ENCODE measurements around the gene SCGB3A2. TPM values are rescaled to one million over a fixed set of nuclear protein-coding genes. Genes with fewer than 3 reads are reported as not detected.

SCGB3A2 gene, protein sequence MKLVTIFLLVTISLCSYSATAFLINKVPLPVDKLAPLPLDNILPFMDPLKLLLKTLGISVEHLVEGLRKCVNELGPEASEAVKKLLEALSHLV
- total RNA-seq: not detected
- long read RNA-seq: 0 reads

DNA sequence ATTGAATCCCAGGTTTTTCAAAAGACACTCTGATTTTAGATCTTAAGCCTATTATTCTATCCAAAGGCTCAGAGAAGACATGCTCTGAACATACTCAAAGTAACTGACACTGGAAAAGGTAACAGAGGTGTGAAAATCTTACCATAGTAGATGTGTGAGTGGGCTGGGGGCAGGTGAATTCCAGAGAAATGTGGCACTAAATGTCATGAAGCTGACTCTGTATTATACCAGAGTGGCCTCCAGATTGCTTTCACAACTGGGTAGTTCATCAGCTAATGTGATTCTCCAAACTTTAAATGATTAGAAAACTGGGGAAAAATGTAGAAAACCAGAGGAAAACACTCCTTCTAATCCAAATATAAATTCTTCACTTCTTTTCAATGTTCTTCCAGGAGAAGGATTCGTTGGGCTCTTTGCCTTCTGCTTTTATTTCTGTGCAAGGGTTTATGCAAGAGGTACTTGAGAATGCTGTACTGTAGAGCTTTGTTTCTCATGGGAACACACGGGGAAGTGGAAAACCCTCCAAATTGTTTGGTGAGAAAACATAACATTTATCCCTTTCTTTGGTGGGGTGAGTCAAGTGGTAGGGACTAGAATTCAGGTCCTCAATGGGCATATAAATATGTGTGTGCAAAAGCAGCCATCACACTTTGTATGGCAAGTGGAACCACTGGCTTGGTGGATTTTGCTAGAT is at the start of gene SCGB3A2:
Gene SCGB3A2 (plus strand): TSS at position 646 of the 694 bp plus-strand sequence. CDS start 93 bp downstream, outside the sequence.
- H3K36me3 ChIP-seq: no peaks in the 10 kb centered on the region
- ATAC-seq: no peak
- no peak within 1 kb of the TSS for H3K4me3 ChIP-seq
- no peak within 1 kb of the TSS for H3K27ac ChIP-seq
- intact Hi-C loops (cut with DNase I): no loop called here
- no peaks in the 10 kb centered on the region for H3K4me1 ChIP-seq
- H3K27me3 ChIP-seq: no peaks in the 10 kb centered on the region
- 31% methylated on average over 2 of the region's 2 CpGs for WGBS (ENCODE audit: insufficient coverage, low coverage, low lambda C conversion rate, missing lambda C conversion rate)
- DNase-seq: no peak
- H3K9me3 ChIP-seq: no peaks in the 10 kb centered on the region
- TF ChIP-seq, protein P1, sequence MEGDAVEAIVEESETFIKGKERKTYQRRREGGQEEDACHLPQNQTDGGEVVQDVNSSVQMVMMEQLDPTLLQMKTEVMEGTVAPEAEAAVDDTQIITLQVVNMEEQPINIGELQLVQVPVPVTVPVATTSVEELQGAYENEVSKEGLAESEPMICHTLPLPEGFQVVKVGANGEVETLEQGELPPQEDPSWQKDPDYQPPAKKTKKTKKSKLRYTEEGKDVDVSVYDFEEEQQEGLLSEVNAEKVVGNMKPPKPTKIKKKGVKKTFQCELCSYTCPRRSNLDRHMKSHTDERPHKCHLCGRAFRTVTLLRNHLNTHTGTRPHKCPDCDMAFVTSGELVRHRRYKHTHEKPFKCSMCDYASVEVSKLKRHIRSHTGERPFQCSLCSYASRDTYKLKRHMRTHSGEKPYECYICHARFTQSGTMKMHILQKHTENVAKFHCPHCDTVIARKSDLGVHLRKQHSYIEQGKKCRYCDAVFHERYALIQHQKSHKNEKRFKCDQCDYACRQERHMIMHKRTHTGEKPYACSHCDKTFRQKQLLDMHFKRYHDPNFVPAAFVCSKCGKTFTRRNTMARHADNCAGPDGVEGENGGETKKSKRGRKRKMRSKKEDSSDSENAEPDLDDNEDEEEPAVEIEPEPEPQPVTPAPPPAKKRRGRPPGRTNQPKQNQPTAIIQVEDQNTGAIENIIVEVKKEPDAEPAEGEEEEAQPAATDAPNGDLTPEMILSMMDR (IDR thresholded peaks at IDR 0.05): no peak
- TF ChIP-seq POLR2A (IDR thresholded peaks at IDR 0.05): no peak

DNA sequence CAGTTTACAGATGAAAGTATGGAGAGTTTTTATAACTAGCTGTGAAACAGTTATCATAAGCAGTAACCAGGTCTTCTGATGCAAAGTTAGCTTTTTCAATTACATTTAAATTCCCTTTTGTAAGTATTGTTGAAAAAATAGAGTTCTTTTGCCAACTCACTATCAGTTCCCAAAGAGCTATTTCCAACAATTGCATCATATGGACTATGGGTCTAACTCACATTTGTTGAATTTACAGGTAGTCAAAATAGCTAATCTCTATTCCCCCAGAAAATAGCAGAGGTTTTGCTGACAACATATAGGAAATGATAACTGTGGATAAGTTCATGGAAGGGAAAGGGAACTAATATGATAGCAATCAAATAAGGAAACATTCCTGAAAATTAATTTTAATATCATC is 48.5 kb upstream of the SCGB3A2 start:
- H3K27ac ChIP-seq: no peak overlapping the region
- H3K4me3 ChIP-seq: peak overlapping the region in 2 of 3 donors; percentile 40 to 41
- TF ChIP-seq POLR2A (IDR thresholded peaks at IDR 0.05): no peak
- TF ChIP-seq, protein P1 (IDR thresholded peaks at IDR 0.05): no peak
- peak; percentile 49 to 67 (median 58) for ATAC-seq
- intact Hi-C loops (cut with DNase I): no loop called here
- no peaks in the 10 kb centered on the region for H3K27me3 ChIP-seq
- no peaks in the 10 kb centered on the region for H3K9me3 ChIP-seq
- DNase-seq: no peak
- peaks cover 0 to 29% (median 6%) of the 10 kb centered on the region in 4 donors for H3K4me1 ChIP-seq
- no peaks in the 10 kb centered on the region for H3K36me3 ChIP-seq

DNA sequence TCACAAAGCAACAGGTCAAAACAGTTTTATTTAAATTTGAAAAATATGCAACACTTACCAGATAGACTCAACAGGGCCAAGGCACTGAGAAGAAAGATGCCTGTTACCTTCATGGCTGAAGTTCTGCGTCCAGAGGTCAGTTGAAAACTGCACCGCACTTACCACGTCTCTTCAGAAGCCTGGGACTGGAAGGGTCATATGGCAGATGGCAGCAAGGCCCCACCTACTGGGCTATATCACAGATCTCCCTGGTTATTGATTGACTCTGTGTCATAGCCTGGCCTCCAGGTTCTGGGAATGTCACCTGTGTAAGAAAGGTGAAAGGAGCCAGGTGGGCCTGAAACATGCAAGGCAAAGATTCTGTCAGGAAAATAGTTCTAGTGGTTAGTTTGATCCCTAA is 47.0 kb upstream of the SCGB3A2 start, which contains the start of gene SPINK1:
Gene SPINK1 (minus strand): TSS at position 207 of the 400 bp plus-strand sequence. CDS start 94 bp downstream, at position 113.
- peaks cover 0 to 28% (median 7%) of the 10 kb centered on the region in 4 donors for H3K4me1 ChIP-seq
- intact Hi-C loops (cut with DNase I): no loop called here
- WGBS (ENCODE audit: insufficient coverage, low coverage, low lambda C conversion rate, missing lambda C conversion rate): 92% methylated on average over 3 of the region's 3 CpGs
- DNase-seq (peak in 1 of 3 donors; percentile 52), ATAC-seq (peak; percentile 35 to 77 (median 60))
- no peaks in the 10 kb centered on the region for H3K9me3 ChIP-seq
- H3K4me3 ChIP-seq: peak within 1 kb of the TSS in 2 of 3 donors; percentile 40 to 41
- H3K27me3 ChIP-seq: no peaks in the 10 kb centered on the region
- TF ChIP-seq POLR2A (IDR thresholded peaks at IDR 0.05): no peak
- TF ChIP-seq, protein P1 (IDR thresholded peaks at IDR 0.05): no peak
- peak within 1 kb of the TSS in 1 of 3 donors; percentile 26 for H3K27ac ChIP-seq
- H3K36me3 ChIP-seq: no peaks in the 10 kb centered on the region

DNA sequence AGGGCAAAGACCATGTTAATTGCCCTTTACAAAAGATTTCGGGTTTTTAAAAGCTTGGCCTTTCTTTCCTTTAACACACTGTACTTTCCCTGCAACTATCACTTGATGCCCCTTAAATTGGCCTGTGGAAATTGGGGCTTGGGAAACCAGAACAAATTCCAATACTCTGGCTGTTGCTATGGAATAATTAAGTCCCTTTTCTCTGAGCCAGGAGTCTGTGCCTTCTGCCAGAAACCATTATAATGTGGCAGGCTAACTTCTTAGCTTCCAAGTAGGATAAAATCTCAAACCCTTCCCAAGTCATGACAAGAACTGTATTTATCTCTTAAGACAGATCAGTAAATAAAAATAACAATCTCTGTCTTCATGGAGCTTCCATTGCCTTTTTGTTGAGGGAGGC is 46.0 kb upstream of the SCGB3A2 start:
- H3K27me3 ChIP-seq: no peaks in the 10 kb centered on the region
- H3K4me1 ChIP-seq: peaks cover 0 to 30% (median 7%) of the 10 kb centered on the region in 4 donors
- no peak overlapping the region for H3K4me3 ChIP-seq
- H3K9me3 ChIP-seq: no peaks in the 10 kb centered on the region
- intact Hi-C loops (cut with DNase I): no loop called here
- H3K36me3 ChIP-seq: no peaks in the 10 kb centered on the region
- DNase-seq (no peak), ATAC-seq (no peak)
- TF ChIP-seq, protein P1 (IDR thresholded peaks at IDR 0.05): no peak
- TF ChIP-seq POLR2A (IDR thresholded peaks at IDR 0.05): no peak
- H3K27ac ChIP-seq: no peak overlapping the region
- WGBS (ENCODE audit: insufficient coverage, low coverage, low lambda C conversion rate, missing lambda C conversion rate): 67% methylated on average over 1 of the region's 1 CpG

Data from right lobe of liver (tissue), 6 donors.